Psoas muscle (tissue), 8 donors: ENCODE measurements around the gene NUP35. TPM values are rescaled to one million over a fixed set of nuclear protein-coding genes. Genes with fewer than 3 reads are reported as not detected.

Experiments
- ATAC-seq, 4 donors: fragments of 200-7000 bp; cut with Tn5 transposase; one replicate each; pipeline ENCODE4 v1.9.1; 2020; ENCODE audit warnings: moderate library complexity in 3 of 4, mild to moderate bottlenecking in 2 of 4
- DNase-seq, 2 donors: peaks; one replicate each; pipeline ENCODE4 v3.0.0-alpha.2; 2020
- H3K27ac ChIP-seq: fragments of 200-600 bp; one replicate; pipeline ENCODE4 v1.8.0; 2022
- H3K27me3 ChIP-seq, 3 donors: fragments of 200-600 bp in 1 of 3; one replicate each; pipeline versions ENCODE4 v1.6.1 to v1.8.0; 2013 to 2022; ENCODE audit warnings: low read length in 2 of 3, mild to moderate bottlenecking in 2 of 3, moderate library complexity in 1 of 3; ENCODE audit not compliant: insufficient read depth in 3 of 3
- H3K36me3 ChIP-seq, 2 donors: fragments of 200-600 bp in 1 of 2; one replicate each; pipeline versions ENCODE4 v1.6.1 to v1.8.0; 2013 to 2022; ENCODE audit warnings: low read depth in 1 of 2, mild to moderate bottlenecking in 1 of 2, moderate library complexity in 1 of 2; ENCODE audit not compliant: insufficient read depth in 1 of 2
- H3K4me1 ChIP-seq: fragments of 200-600 bp; one replicate; pipeline ENCODE4 v1.8.0; 2022
- H3K4me3 ChIP-seq: fragments of 200-600 bp; one replicate; pipeline ENCODE4 v1.8.0; 2022; ENCODE audit warnings: mild to moderate bottlenecking
- H3K9me3 ChIP-seq: fragments of 200-600 bp; one replicate; pipeline ENCODE4 v1.8.0; 2022
- WGBS, 3 donors: extraction: QIAGEN DNeasy Blood & Tissue Kit; methylation state at CpG; one replicate each; pipeline versions ENCODE4 v1.1.6 to v1.1.7; 2013; 5-methylcytosine and 5-hydroxymethylcytosine counted together
- intact Hi-C, 2 donors: fragments of 100-400 bp; cut with DNase I; formaldehyde crosslinking; loops; one replicate each; pipeline versions ENCODE4 v1.11.0 to v1.14.2; 2022
- polyA plus RNA-seq, 3 donors: library from polyadenylated mRNA; stranded (reverse); fragments of 200-250 nt; gene quantifications; one replicate each; pipeline ENCODE4 v1.2.3, GENCODE V29; 2013
- total RNA-seq, 4 donors: library from RNA; stranded (reverse); fragmentation: NEBNext Ultra II Directional in 2 of 4; extraction: Animal tissue kit (Norgen Biotek cat#: 25700) in 2 of 4; gene quantifications; one replicate each; pipeline versions ENCODE4 v1.2.1 to v1.2.4, GENCODE V29; 2021 to 2023
- TF ChIP-seq, protein P1 (sequence below): fragments of 200-600 bp; IDR thresholded peaks from one replicate; pipeline ENCODE4 v1.8.0; 2022; ENCODE audit warnings: antibody characterized with exemption
- donor health status: healthy with polysubstance abuse.
- donor health status: DM: no; HTN: no; CAD: no; lungs with moderate emphysema.
- donor health status: Bipolar disorder and iron deficiency.
- donor health status: healthy.
- donor health status: DM: yes; HTN: yes; CAD: no.
- donor health status: DM: no; HTN: no; CAD: no.
- donor health status: DM: no; HTN: no; CAD: no.
- donor health status: DM: yes; HTN: yes; CAD: no.

The NUP35 gene
- total and polyA plus RNA-seq, 7 donors: 5.1 to 11.9 (median 8.3) TPM

DNA sequence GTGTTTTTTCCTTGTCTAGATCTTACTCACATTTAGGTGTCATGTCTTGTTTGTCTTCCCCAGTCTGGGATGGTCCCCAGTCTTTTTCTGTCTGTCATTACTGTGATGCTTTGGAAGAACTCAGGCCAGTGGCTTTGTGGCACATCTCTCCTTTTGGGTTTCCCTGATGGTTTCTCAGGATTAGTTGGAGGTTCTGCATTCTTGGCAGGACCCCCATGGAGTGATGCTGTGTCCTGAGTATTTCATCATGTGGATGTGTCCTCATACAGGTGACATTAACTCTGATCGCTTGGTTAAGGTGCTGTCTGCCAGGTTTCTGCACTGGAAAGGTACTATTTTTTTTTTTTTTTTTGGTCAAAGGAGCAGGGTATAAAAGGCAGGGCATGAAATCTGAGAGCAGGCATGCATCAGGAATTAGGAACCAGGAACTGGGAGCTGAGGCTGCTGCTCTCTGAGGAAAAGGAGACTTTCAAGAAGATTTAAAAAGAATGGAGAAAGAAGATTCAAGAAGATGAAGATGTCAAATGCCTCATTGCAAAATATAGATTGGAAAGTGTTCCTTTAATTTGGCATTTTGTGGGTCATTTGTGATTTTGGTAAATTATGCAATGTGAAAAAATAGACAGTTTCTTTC is 85.3 kb downstream of the NUP35 start:
- intact Hi-C loops: no loop called here
- H3K4me3 ChIP-seq: no peak overlapping the region
- DNase-seq: no peak
- ATAC-seq: no peak
- H3K9me3 ChIP-seq: peaks cover 8% of the 10 kb centered on the region
- H3K27me3 ChIP-seq: no peaks in the 10 kb centered on the region
- no peak overlapping the region for H3K27ac ChIP-seq
- TF ChIP-seq, protein P1, sequence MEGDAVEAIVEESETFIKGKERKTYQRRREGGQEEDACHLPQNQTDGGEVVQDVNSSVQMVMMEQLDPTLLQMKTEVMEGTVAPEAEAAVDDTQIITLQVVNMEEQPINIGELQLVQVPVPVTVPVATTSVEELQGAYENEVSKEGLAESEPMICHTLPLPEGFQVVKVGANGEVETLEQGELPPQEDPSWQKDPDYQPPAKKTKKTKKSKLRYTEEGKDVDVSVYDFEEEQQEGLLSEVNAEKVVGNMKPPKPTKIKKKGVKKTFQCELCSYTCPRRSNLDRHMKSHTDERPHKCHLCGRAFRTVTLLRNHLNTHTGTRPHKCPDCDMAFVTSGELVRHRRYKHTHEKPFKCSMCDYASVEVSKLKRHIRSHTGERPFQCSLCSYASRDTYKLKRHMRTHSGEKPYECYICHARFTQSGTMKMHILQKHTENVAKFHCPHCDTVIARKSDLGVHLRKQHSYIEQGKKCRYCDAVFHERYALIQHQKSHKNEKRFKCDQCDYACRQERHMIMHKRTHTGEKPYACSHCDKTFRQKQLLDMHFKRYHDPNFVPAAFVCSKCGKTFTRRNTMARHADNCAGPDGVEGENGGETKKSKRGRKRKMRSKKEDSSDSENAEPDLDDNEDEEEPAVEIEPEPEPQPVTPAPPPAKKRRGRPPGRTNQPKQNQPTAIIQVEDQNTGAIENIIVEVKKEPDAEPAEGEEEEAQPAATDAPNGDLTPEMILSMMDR: no peak
- no peaks in the 10 kb centered on the region for H3K4me1 ChIP-seq
- no peaks in the 10 kb centered on the region for H3K36me3 ChIP-seq
- 95 to 100% (median 96%) methylated on average over 1 of the region's 1 CpG for WGBS, 3 donors

Other genes starting within 250 kb of the NUP35 start
- 100 to 1,000 TPM in 3 of 4 donors, 10 to 100 TPM in 1; 94.1 to 196 (median 133) TPM for gene NCKAP1, start 86.0 kb upstream of the NUP35 start, total RNA-seq
- 100 to 1,000 TPM in 2 of 3 donors, 10 to 100 TPM in 1; 95.3 to 262 (median 120) TPM for gene NCKAP1, start 86.0 kb upstream of the NUP35 start, polyA plus RNA-seq
- gene DUSP19, start 45.7 kb upstream of the NUP35 start, total RNA-seq: 1 to 10 TPM; 1.2 to 3.9 (median 2.3) TPM
- 1 to 10 TPM in 1 of 3 donors, under 1 TPM in 2; 0.65 to 3.9 (median 0.66) TPM for gene DUSP19, start 45.7 kb upstream of the NUP35 start, polyA plus RNA-seq